Lower lobe of right lung (tissue), 2 donors: ENCODE data around the gene DHRS1. TPM values are rescaled to one million over a fixed set of nuclear protein-coding genes. Genes with fewer than 3 reads are reported as not detected.

Experiments
- ATAC-seq, 2 donors: fragments of 200-7000 bp; cut with Tn5 transposase; one replicate each; pipeline ENCODE4 v1.9.1; 2020 to 2022; ENCODE audit warnings: mild to moderate bottlenecking in 2 of 2, moderate library complexity in 2 of 2
- DNase-seq: peaks from one replicate; pipeline ENCODE4 v3.0.0-alpha.2; 2020
- H3K27ac ChIP-seq: fragments of 200-600 bp; one replicate; pipeline ENCODE4 v1.8.0; 2022
- H3K27me3 ChIP-seq: fragments of 200-600 bp; one replicate; pipeline ENCODE4 v1.8.0; 2022; ENCODE audit warnings: low read depth
- H3K36me3 ChIP-seq: fragments of 200-600 bp; one replicate; pipeline ENCODE4 v1.8.0; 2022; ENCODE audit warnings: mild to moderate bottlenecking
- H3K4me1 ChIP-seq: fragments of 200-600 bp; one replicate; pipeline ENCODE4 v1.8.0; 2022
- H3K4me3 ChIP-seq: fragments of 200-600 bp; one replicate; pipeline ENCODE4 v1.8.0; 2022; ENCODE audit warnings: mild to moderate bottlenecking
- H3K9me3 ChIP-seq: fragments of 200-600 bp; one replicate; pipeline ENCODE4 v1.8.0; 2022
- CTCF ChIP-seq: fragments of 200-600 bp; IDR thresholded peaks from one replicate; pipeline ENCODE4 v1.8.0; 2022; ENCODE audit warnings: antibody characterized with exemption, mild to moderate bottlenecking
- intact Hi-C: fragments of 100-400 bp; cut with DNase I; formaldehyde crosslinking; loops from one replicate; pipeline ENCODE4 v1.11.0; 2022
- total RNA-seq: library from RNA; stranded (reverse); fragmentation: NEBNext Ultra II Directional; extraction: Animal tissue kit (Norgen Biotek cat#: 25700); gene quantifications from one replicate; pipeline ENCODE4 v1.2.1, GENCODE V29; 2021
- donor health status: DM: no; HTN: yes; CAD: no; lungs with severe emphysema.

DHRS1 gene
- total RNA-seq, 1 donor from 2014 or later = 22.7 TPM

- H3K4me1 ChIP-seq = peaks cover 68% of the 10 kb centered on the region
- TF ChIP-seq CTCF = peak; percentile 25
- H3K27me3 ChIP-seq = no peaks in the 10 kb centered on the region
- intact Hi-C loops = no loop called here
- ATAC-seq (peak in 1 of 2 donors; percentile 13), DNase-seq (no peak)
- H3K36me3 ChIP-seq = no peaks in the 10 kb centered on the region
- H3K9me3 ChIP-seq = no peaks in the 10 kb centered on the region
- no peak overlapping the region for H3K4me3 ChIP-seq
- H3K27ac ChIP-seq = no peak overlapping the region
Measured at GRCh38 chr14:24279301-24280186, 20.0 kb downstream of the DHRS1 start.

GRCh38 chr14:24278424-24278823, 21.2 kb downstream of the DHRS1 start:
- no peak for TF ChIP-seq CTCF
- DNase-seq (no peak), ATAC-seq (no peak)
- H3K4me1 ChIP-seq = peaks cover 79% of the 10 kb centered on the region
- no peaks in the 10 kb centered on the region for H3K27me3 ChIP-seq
- H3K4me3 ChIP-seq = no peak overlapping the region
- no peak overlapping the region for H3K27ac ChIP-seq
- no peaks in the 10 kb centered on the region for H3K36me3 ChIP-seq
- intact Hi-C loops = no loop called here
- H3K9me3 ChIP-seq = no peaks in the 10 kb centered on the region

- Histone ChIP-seq H3K27ac (no peak overlapping the region), H3K9me3 (no peaks in the 10 kb centered on the region), H3K4me1 (peaks cover 84% of the 10 kb centered on the region), H3K27me3 (no peaks in the 10 kb centered on the region), H3K36me3 (no peaks in the 10 kb centered on the region), H3K4me3 (no peak overlapping the region)
- intact Hi-C loops = no loop called here
- no peak for TF ChIP-seq CTCF
- ATAC-seq = peak; percentile 13 to 56
- DNase-seq = peak; percentile 77
Measured at GRCh38 chr14:24277606-24278321, 21.8 kb downstream of the DHRS1 start.

GRCh38 chr14:24277071-24277470, 22.5 kb downstream of the DHRS1 start:
- TF ChIP-seq CTCF = no peak
- Histone ChIP-seq H3K4me1 (peaks cover 84% of the 10 kb centered on the region), H3K9me3 (no peaks in the 10 kb centered on the region), H3K27ac (no peak overlapping the region), H3K36me3 (no peaks in the 10 kb centered on the region), H3K27me3 (no peaks in the 10 kb centered on the region), H3K4me3 (no peak overlapping the region)
- DNase-seq = peak; percentile 47
- ATAC-seq = no peak
- intact Hi-C loops = no loop called here

- Histone ChIP-seq H3K27me3 (no peaks in the 10 kb centered on the region), H3K4me1 (peaks cover 75% of the 10 kb centered on the region), H3K36me3 (peaks cover 11% of the 10 kb centered on the region), H3K4me3 (no peak overlapping the region), H3K9me3 (no peaks in the 10 kb centered on the region), H3K27ac (peak overlapping the region; percentile 98)
- TF ChIP-seq CTCF = no peak
- intact Hi-C loops = no loop called here
- peak; percentile 64 to 72 for ATAC-seq
- DNase-seq = no peak
Measured at GRCh38 chr14:24274101-24274543, 25.5 kb downstream of the DHRS1 start.
